ENCODE measurements around the gene SH3GL3.

SH3GL3 gene

DNA sequence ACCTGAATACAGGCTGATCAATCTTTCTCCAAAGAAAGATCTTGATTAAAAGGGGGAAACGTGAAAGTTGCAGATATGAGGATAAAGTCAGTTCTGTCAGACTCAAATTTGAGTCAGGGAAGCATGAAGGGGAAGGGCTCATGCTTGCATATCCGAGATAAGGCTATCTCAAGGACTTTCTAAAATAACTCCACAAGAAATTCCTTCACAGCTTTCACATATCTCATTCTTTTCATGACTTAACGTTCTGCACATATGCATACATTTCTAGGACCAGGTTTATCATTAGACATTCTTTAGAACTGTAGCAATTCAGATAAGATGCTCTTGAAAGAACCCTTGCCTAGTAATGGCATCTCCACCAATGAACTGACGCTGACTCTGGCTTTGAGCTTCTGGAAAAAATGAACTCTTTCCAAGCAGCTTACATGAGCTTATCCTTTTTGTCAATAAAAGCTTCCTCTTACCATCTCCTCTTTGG lies 15.9 kb downstream of the SH3GL3 start:
- DNase-seq (ENCODE audit: low spot score) = no peak

DNA sequence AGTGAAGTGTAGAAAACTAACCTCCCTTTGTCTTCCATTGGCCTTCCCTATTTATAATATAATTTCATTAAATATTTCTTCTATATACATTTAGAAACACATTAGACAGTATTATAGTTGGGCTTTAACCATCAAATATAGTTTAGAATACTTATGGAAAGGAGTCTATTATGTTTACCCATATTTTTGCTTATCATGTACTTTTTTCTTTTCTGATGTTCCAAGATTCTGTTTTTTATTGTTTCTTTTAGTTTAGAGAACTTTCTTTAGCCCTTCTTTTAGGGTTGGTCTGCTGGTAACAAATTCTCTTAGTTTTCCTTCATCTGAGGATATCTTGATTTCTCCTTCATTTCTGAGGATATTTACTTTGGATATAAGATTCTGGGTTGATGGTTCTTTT lies 23.7 kb downstream of the SH3GL3 start:
- no peak for DNase-seq (ENCODE audit: low spot score)

DNA sequence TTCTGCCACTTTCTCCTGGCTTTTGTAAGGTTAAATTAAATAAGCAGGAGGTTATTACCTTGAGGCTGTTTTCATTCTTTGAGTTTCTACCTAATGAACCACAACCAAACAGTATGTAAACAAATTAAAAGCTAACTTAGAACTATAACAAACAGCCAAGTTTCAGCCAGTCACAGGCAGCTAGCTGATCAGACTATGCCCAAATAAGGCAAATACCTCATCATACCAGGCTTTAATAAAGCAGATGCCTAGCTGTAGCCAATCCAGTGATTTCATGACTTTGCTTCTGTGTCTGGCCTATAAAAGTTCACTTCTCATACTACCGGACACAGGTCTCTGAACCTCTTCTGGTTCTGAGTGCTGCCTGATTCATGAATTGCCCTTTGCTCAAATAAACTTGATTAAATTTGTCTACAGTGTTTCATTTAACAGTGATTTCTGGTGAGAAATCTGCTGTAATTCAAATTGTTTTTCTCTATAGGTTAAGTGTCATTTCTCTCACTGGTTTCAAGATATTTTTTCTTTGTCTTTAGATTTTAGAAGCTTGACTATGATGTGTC lies 24.2 kb downstream of the SH3GL3 start:
- DNase-seq (ENCODE audit: low spot score) = no peak

DNA sequence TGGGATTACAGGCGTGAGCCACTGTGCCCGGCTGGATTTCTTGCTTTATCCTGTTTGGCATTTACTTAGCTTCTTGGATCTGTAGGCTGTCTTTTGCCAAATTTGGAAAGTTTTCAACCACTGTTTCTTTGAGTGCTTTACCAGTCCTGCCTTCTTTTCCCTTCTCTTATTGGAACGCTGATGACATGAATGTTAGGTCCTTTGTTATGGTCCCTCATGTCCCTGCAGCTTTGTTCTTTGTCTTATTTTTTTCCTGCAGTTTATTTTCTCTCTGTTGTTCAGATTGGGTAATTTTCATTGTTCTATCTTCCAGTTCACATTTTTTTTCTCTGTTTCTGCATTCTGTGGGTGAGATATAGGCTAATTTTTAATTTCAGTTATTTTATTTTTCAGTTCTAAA lies 25.0 kb downstream of the SH3GL3 start:
- DNase-seq (ENCODE audit: low spot score) = no peak

DNA sequence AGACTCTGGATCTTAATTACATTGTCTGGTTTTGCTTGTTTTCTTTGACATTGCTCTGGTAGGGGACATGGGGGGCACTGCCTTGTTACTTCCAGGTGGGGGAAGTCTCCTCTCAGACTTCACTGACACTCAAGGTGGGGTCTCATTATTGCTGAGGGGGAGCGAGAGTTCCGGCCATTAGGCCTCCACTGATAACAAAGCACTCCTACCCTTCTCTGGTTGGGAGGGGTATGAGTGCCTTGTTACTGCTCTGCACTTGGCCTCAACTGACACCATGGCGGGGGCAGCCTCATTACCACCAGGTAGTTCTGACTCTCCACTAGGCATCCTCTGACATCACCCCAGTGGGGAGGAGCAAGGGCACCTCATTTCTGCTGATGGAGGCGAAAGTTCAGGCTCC lies 25.7 kb downstream of the SH3GL3 start:
- DNase-seq (ENCODE audit: low spot score) = no peak

DNA sequence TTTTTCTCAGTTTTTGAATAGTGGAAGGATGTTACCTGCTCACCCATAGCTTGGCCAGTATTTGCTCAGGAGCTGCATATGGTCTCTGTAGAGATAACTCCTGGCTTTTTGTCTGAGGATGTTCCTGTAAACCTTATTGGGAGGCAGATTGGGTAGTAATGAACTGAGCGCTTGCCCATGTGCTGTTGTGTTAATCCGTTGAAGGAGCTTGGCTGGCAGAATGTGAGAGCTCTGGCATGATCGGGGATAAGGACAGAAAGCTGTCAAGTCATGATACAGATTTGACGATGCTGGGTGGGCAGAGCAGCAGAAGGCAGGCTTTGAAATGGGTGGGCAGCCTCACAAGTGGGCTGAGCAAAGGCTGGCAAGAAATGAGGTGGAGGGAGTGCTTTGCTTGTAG lies 27.4 kb downstream of the SH3GL3 start:
- no peak for DNase-seq (ENCODE audit: low spot score)

DNA sequence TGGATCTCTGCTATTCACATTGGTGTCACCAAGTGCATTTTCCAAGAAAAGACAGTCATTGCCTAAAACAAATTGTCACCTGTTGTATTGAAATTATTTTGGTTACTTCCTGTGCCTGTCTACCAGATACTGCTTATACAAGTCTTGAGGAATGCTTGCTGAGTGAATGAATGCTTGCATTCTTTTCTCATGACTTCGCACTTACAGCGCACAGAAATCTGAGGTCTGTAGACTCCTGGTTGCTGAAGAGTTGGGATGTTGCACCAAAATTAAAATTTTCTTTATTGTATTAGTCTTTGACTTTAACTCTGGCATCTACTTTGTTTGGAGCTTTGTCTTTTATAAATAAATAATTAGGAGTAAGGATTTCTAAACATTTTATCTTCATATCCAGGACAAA lies 28.4 kb downstream of the SH3GL3 start:
- DNase-seq (ENCODE audit: low spot score) = no peak

DNA sequence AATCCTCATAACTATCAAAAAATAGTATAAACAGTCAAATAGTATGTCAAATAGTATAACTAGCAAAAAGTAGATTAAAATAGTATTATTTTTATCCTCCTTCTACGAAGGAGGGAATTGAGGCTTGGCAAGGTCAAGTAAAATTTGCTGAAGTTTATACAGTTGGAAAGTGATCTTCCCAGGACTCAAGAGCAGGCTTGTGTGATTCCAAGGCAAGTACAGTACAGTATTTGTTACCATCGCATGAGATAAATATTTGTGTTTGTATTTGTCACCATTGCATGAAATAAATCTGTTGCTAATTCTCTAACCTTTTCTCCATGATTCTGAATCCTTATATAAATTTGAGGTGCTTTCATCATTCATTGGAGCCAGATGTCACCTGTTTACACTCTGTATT lies 28.9 kb downstream of the SH3GL3 start:
- DNase-seq (ENCODE audit: low spot score) = no peak

DNA sequence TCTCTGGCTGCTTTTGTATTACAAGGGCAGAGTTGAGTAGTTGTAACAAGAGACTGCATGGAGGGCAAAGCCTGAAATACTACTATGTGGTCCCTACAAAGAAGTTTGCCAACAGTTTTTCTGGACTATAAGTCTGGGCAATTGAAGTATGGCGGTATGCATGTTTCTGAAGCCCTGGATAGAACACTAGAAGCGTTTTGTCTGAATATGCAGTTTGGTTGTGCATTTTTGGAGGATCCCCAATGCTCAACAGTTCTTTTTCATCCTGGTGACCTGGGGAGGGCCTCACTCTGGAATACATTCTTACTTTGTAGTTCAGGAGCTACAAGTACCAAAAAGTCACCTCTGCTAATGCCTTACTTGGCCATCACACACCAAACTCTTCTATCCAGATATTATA lies 29.6 kb downstream of the SH3GL3 start:
- DNase-seq (ENCODE audit: low spot score) = no peak

DNA sequence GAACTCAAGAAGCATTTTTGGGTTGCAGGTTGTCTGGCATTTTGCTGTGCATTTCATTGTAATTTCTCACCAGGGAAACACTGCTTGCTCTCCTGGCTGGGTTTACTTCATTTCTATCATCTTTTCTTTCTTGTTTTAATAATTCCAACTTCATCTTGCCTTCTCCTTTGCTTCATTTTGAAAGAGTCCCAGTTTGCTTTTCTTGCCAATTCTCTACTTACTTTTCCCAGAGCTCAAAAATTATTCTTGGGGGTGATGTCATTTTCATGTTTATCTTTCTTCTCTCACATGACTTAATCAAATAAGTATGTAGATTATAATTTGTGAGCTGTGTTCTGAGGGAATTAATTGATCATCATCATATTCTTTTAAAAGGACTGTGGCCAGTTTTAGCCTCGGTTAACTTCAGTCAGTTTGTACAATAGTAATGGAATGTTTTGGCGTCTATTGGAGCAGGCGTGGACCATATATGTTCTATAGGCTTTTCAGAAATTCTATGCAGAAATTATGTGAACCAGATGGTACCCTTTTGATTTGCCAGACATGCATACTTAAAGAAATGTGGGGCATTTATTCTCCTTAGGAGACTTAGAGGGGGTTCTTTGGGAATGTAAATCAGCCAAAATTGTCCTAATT lies 30.1 kb downstream of the SH3GL3 start:
- DNase-seq (ENCODE audit: low spot score) = no peak

DNA sequence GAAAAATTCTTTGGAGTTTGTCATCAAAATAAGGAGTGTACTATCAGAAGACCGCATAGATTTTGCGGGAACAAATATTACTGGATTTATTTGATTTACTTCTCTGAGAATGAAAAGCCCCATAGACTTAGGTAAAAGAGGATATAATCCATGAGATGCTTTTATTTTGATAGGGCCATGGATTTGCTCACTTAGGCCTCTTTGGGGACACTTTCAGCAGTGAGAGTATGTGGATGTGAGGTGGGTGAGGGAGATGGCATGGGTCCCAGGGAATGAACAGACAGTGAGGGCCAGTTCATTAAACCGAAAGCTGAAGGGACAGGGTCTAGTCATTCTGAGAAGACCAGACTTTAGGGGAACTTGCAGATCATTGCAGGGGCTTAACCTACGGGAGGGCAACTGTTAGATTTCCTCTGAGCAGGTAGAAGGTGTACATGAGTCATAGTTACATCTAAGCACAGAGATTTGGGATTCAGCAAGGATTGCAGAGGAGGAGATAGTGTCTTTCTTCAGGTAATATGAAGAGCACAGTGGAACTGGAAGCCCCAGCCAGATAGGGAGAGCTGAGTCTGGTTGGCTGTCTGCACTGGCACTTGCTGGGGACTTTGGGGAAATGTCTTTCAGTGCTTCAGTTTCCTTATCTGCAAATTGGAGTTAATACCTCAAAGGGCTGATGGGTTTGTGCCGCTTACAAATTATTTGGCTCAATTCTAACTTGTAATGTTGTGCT lies 30.8 kb downstream of the SH3GL3 start:
- DNase-seq (ENCODE audit: low spot score) = no peak

DNA sequence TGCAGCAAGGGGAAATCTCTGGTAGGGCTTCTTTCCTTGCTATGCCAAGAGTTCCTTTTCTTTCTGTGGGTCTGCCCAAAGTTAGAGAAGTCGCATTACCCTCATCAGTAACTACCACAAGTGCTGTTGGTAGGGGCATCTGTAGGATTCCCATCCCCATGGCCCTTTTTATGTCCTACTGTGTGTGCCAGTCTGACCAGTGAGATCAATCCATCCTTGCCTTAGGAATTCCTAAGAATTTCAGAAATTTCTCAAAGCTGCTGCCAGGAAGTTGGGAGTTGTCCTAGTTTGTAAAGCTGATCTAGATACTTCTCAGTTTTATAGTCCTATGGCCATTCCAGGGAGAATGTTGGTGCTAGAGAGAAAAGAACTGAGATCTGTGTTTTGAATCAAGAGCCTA lies 36.5 kb downstream of the SH3GL3 start:
- DNase-seq (ENCODE audit: low spot score) = no peak

DNA sequence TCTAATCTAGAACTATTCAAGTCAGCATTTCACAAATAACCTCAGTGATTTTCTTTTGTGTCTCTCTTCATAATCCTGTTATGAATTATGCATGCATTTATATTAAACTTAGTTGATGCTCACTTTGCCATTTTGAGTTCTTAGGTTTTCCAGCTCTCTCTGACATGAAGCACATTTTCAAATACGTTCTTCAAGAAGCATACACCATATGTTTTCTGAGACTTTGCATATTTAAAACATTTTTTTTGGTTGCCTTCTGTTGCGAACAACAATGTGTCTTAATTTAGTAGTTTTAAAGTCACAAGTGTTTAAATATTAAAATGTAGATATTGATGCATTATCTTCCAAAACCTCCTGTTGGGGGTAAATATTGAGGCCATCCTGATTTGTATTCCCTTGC lies 37.5 kb downstream of the SH3GL3 start:
- DNase-seq (ENCODE audit: low spot score) = no peak

DNA sequence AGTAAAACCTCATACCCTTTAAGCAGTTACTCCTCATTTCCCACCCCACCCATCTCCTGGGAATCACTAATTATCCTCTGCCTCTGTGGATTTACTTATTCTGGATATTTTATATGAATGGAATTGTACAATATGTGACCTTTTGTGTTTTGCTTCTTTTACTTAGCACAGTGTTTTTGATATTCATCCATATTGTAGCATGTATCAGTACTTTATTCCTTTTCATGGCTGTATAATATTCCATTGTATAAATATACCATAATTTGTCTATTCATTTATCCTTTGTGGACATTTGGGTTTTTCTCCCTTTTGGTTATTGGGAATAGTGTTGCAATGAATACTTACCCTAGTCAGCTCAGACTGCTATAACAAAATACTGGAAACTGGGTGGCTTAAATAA lies 39.2 kb downstream of the SH3GL3 start:
- DNase-seq (ENCODE audit: low spot score) = no peak

DNA sequence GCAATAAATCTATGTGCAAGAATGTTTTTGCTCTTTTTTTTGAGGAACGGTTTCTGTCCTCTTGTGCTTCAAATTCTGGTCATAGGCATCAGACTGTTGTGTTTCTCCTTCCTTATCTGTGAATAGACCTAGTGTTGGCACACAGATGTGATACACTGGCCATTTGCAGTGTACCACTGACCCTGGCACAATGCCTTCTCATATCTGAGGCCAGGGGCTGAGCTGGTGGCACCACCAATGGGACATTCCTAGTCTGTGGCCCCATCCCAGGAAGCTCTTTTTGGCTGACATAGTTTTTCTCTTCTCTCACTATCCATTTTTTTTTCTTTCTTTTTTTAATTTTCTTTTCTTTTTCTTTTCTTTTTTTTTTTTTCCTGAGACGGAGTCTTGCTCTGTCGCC lies 40.4 kb downstream of the SH3GL3 start:
- no peak for DNase-seq (ENCODE audit: low spot score)

DNA sequence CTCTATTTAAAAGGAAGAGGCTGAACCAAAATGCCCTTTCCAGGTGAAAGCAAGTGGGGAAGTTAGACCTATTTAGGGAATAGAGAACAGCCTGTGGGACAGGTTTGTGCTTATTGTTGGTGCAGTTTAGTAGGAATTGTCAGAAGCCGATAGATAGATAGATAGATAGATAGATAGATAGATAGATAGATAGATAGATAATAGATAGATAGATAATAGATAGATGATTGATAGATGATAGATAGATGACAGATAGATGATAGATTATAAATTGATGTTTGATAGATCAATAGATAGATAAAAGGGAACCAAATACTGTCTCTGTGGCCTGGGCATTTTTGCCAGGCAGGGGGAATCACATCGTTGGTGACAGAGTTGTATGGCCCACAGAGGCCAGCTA lies 42.5 kb downstream of the SH3GL3 start:
- no peak for DNase-seq (ENCODE audit: low spot score)

DNA sequence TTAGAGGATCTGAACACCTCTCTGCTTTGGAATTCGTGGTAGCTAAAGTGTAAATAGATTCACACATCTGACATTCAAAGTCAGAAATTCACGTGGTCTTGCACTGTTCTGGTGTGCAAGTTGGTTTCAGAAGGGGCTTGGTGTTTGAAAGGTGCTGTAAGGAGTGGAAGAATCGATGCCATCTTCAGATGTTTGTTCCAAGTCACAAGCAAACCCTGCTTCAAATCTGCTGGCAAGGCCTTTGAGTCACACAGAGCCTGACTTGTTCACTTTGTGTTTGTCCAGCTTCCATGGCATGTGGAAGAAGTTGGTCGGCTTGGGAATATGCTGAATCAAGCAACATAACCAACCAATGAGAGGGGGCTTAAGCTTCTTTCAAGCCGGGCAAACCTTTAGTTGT lies 44.3 kb downstream of the SH3GL3 start:
- DNase-seq (ENCODE audit: low spot score) = no peak

DNA sequence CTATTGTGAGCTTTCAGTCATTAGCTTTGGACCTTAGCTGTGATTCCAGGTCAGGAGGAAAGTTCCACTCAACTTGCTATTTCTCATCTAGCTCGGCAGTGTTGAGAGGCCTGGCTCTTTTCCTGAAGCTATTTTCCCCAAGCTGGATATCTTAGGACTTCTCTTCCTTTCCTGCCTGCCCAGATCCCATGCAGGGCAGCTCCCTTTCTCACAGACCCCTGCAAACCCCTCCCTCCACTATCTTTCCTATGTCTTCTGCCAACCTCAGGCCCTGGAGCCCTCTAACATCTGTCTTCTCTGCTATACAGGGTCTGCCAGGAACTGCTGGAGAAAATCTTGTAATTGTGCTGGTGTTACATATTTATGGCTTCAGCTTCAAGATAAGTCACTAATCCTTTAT lies 49.6 kb downstream of the SH3GL3 start:
- DNase-seq (ENCODE audit: low spot score) = no peak

DNA sequence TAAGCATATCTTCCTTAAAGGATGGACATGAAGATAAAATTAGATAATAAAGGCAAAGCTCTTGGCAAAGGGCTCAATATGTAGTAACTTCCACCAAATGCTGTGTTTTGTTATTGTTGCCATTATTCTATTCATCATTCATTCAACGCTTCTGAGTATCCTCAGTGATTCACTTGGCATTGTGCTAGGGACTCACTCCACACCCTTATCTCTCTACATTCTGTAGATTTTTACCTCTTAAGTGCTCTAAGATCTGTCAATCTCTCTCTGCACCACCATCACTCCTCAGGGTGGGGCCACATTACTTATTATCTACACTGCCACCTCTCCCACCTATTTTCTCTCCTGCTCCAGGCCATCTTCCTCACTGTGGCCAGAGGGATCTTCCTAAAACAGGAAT lies 51.2 kb downstream of the SH3GL3 start:
- DNase-seq (ENCODE audit: low spot score) = no peak

DNA sequence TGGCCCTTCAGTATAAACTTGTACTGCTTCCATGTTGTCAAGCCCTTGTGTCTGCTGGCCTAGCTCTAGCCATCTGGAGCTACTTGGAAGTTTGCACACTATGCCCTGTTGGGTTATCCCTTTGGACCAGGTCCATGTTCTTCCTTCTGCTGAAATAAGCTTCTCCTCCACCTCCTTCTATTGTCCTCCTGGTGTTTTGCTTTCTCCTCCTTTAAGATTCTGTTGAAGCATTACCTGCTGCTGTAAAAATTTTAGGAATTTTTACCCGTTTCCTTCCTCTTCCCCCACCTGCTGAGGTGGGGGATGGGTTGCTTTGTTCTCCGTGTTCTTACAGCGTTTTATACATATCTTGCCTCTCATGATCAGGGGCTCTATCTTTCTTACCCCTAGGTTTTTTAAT lies 51.7 kb downstream of the SH3GL3 start:
- no peak for DNase-seq (ENCODE audit: low spot score)

DNA sequence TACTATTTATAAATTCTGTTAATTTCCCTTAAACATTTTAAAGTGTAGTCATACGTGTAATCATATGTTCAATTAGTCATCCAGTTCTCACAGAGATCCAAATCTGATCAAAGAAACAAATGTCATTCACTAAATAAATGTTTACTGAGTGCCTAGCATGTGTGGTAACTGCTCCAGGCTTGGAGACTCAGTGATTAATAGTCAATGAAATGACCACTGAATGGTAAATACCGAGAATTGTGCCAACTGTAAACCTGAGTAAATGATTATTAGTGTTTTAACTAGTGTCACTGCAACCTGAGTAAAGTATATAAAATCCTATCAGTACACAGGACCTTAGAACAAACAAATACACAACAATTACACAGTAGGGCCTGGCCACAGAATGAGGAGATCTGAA lies 52.3 kb downstream of the SH3GL3 start:
- no peak for DNase-seq (ENCODE audit: low spot score)

DNA sequence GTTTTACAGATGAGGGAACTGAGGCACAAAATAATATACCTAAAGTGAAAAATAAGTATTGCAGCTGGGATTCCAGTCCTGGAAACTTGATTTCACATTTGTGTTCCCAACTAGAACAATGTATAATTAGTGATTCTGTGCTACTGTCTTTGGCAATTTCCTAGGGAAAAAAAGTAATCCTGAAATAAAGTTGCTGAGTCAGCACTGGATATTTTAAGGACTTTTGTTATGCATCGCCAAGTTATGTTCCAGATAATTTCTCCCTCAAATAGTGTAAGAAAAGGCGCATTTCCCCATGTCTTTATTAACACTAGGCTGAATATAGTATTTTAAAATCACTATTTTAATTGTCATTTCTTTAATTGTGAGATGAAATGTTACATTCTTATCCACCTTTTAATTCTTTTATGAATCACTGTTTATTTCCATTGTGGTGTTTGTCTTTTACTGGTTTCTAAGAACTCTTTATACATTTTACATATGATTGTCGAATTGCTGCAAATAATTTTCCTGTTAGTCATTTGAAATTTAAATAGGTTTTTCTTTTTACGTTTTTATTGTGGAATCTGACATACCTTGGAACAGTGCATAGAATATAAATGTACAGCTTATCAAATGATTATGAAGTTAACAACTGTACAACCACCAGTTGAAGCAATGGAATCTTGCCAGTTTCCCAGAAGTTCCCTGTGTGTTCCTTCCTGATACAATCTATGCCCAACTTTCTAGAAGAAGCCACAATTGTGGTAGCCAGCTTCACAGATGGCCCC lies 56.6 kb downstream of the SH3GL3 start:
- DNase-seq (ENCODE audit: low spot score) = no peak

DNA sequence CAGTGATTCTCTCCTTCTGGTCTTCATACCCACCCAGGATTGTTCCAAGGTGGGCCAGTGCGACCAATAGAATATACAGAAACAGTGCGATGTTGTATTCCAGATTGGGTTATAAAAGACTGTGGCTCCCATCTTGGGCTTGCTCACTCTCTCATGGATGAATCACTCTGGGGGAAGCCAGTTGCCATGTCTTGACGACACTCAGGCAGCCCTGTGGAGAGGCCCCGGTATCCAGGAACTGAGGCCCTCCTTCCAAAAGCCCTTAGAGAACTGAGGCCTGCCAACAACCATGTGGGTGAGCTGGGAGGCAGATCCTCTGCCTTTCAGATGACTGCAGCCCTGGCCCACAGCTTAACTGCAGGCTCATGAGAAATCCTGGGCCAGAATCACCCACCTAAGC lies 57.2 kb downstream of the SH3GL3 start:
- DNase-seq (ENCODE audit: low spot score) = no peak
